Cardiac muscle cell (in vitro differentiated cells and primary cell): ENCODE data around the gene CDH4. TPM values are rescaled to one million over a fixed set of nuclear protein-coding genes. Genes with fewer than 3 reads are reported as not detected.

Experiments used
- DNase-seq, 2 donors: peaks; one replicate each; pipeline versions ENCODE4 v3.0.0 to v3.0.0-alpha.2; 2010 to 2017; ENCODE audit warnings: low read depth in 1 of 2, low spot score in 1 of 2
- H3K27ac ChIP-seq: fragments of 200-600 bp; sonication (generic); 2 replicates; pipeline ENCODE4 v1.5.1; 2016
- H3K27me3 ChIP-seq: fragments of 200-600 bp; sonication (generic); 2 replicates; pipeline ENCODE4 v1.6.0; 2016; ENCODE audit warnings: control low read depth
- H3K36me3 ChIP-seq: fragments of 200-600 bp; sonication (generic); 2 replicates; pipeline ENCODE4 v1.5.1; 2016; ENCODE audit warnings: control low read depth
- H3K4me1 ChIP-seq: fragments of 200-600 bp; sonication (generic); 2 replicates; pipeline ENCODE4 v1.8.1; 2017; ENCODE audit warnings: low read depth, mild to moderate bottlenecking, mixed run types
- H3K4me3 ChIP-seq: fragments of 200-600 bp; sonication (generic); 2 replicates; pipeline ENCODE4 v1.5.1; 2016; ENCODE audit warnings: mild to moderate bottlenecking
- H3K9me3 ChIP-seq: fragments of 200-600 bp; sonication (generic); 2 replicates; pipeline ENCODE4 v1.5.1; 2017; ENCODE audit warnings: low read depth, mild to moderate bottlenecking, control low read depth
- CTCF ChIP-seq: IDR thresholded peaks from 2 replicates; pipeline ENCODE4 v1.5.1; 2012; ENCODE audit warnings: low read depth, mild to moderate bottlenecking, low read length
- polyA plus RNA-seq: library from polyadenylated mRNA; unstranded; fragments of >200 nt; fragmentation: Nextera tagmentation; extraction: Ambion mirVana; gene quantifications from 2 replicates; pipeline ENCODE4 v1.2.1, GENCODE V29; 2016
- total RNA-seq: library from RNA; depleted of rRNA; stranded (reverse); fragments of >200 nt; gene quantifications from 2 replicates; pipeline ENCODE4 v1.2.3, GENCODE V29; 2016

The CDH4 gene
- total and polyA plus RNA-seq, 2 experiments from 2014 or later: 0.43 to 0.80 TPM

- no peaks in the 10 kb centered on the region for H3K4me1 ChIP-seq
- DNase-seq: no peak
Measured at GRCh38 chr20:61660559-61660958, 408.5 kb downstream of the CDH4 start.

GRCh38 chr20:61661025-61661424 lies 409.0 kb downstream of the CDH4 start:
- no peaks in the 10 kb centered on the region for H3K4me1 ChIP-seq
- no peak for TF ChIP-seq CTCF
- no peak overlapping the region for H3K27ac ChIP-seq
- no peaks in the 10 kb centered on the region for H3K36me3 ChIP-seq
- H3K9me3 ChIP-seq: no peaks in the 10 kb centered on the region
- no peak for DNase-seq
- H3K4me3 ChIP-seq: no peak overlapping the region
- no peaks in the 10 kb centered on the region for H3K27me3 ChIP-seq

More at GRCh38 chr20:61660559-61660958, 408.5 kb downstream of the CDH4 start:
- no peak overlapping the region for H3K4me3 ChIP-seq
- H3K27me3 ChIP-seq: no peaks in the 10 kb centered on the region
- no peaks in the 10 kb centered on the region for H3K9me3 ChIP-seq
- no peak overlapping the region for H3K27ac ChIP-seq
- no peak for TF ChIP-seq CTCF
- H3K36me3 ChIP-seq: no peaks in the 10 kb centered on the region

GRCh38 chr20:61661583-61661982 lies 409.5 kb downstream of the CDH4 start:
- Histone ChIP-seq H3K27me3 (no peaks in the 10 kb centered on the region), H3K4me3 (no peak overlapping the region), H3K4me1 (no peaks in the 10 kb centered on the region), H3K27ac (no peak overlapping the region), H3K36me3 (no peaks in the 10 kb centered on the region), H3K9me3 (no peaks in the 10 kb centered on the region)
- DNase-seq: no peak
- TF ChIP-seq CTCF: no peak

GRCh38 chr20:61662226-61662967 lies 410.3 kb downstream of the CDH4 start:
- Histone ChIP-seq H3K4me1 (no peaks in the 10 kb centered on the region), H3K9me3 (no peaks in the 10 kb centered on the region), H3K4me3 (no peak overlapping the region), H3K27me3 (no peaks in the 10 kb centered on the region), H3K27ac (no peak overlapping the region), H3K36me3 (no peaks in the 10 kb centered on the region)
- TF ChIP-seq CTCF: no peak
- DNase-seq: no peak

GRCh38 chr20:61662968-61663331 lies 410.9 kb downstream of the CDH4 start:
- H3K9me3 ChIP-seq: no peaks in the 10 kb centered on the region
- no peak overlapping the region for H3K27ac ChIP-seq
- no peak for DNase-seq
- TF ChIP-seq CTCF: no peak
- no peaks in the 10 kb centered on the region for H3K27me3 ChIP-seq
- H3K4me1 ChIP-seq: no peaks in the 10 kb centered on the region
- no peaks in the 10 kb centered on the region for H3K36me3 ChIP-seq
- H3K4me3 ChIP-seq: no peak overlapping the region
